Kidney capillary endothelial cell (primary cell): ENCODE data around the gene ADAMTS7.
"Not testable (repeated sequence)": the region's sequence is repeated elsewhere in the genome, so short reads cannot be mapped to it uniquely, and the experiment has no call there.

Source experiments
- DNase-seq: peaks from one replicate; pipeline ENCODE4 v3.0.0-alpha.2; 2018; ENCODE audit warnings: low spot score

ADAMTS7 gene

GRCh38 chr15:78753751-78754535 is 57.3 kb downstream of the ADAMTS7 start:
- DNase-seq: not testable (repeated sequence)

- DNase-seq: not testable (repeated sequence)
These were observed 58.0 kb downstream of the ADAMTS7 start for GRCh38 chr15:78753359-78753659.

- DNase-seq: no peak
These were observed 58.5 kb downstream of the ADAMTS7 start for GRCh38 chr15:78752492-78753358.

GRCh38 chr15:78751602-78751979 is 59.7 kb downstream of the ADAMTS7 start:
- no peak for DNase-seq

- DNase-seq: peak; percentile 86
These were observed 60.2 kb downstream of the ADAMTS7 start for GRCh38 chr15:78750974-78751601.

- no peak for DNase-seq
These were observed 60.7 kb downstream of the ADAMTS7 start for GRCh38 chr15:78750566-78750965.

GRCh38 chr15:78749831-78750230 is 61.4 kb downstream of the ADAMTS7 start:
- DNase-seq: no peak

- not testable (repeated sequence) for DNase-seq
These were observed 63.4 kb downstream of the ADAMTS7 start for GRCh38 chr15:78747877-78748276.

- DNase-seq: not testable (repeated sequence)
These were observed 69.6 kb downstream of the ADAMTS7 start for GRCh38 chr15:78741674-78742073.

GRCh38 chr15:78740904-78741274 is 70.4 kb downstream of the ADAMTS7 start:
- no peak for DNase-seq

GRCh38 chr15:78739996-78740903 is 71.0 kb downstream of the ADAMTS7 start:
- DNase-seq: no peak

- no peak for DNase-seq
These were observed 72.1 kb downstream of the ADAMTS7 start for GRCh38 chr15:78739206-78739605.

- not testable (repeated sequence) for DNase-seq
These were observed 73.2 kb downstream of the ADAMTS7 start for GRCh38 chr15:78737931-78738558.

- DNase-seq: no peak
These were observed 74.0 kb downstream of the ADAMTS7 start for GRCh38 chr15:78737187-78737820.

- DNase-seq: not testable (repeated sequence)
These were observed 75.0 kb downstream of the ADAMTS7 start for GRCh38 chr15:78736286-78736685.

GRCh38 chr15:78734451-78735064 is 76.7 kb downstream of the ADAMTS7 start:
- no peak for DNase-seq

- no peak for DNase-seq
These were observed 78.6 kb downstream of the ADAMTS7 start for GRCh38 chr15:78732634-78733033.

GRCh38 chr15:78730955-78731354 is 80.3 kb downstream of the ADAMTS7 start:
- no peak for DNase-seq

GRCh38 chr15:78728427-78728826 is 82.8 kb downstream of the ADAMTS7 start:
- DNase-seq: not testable (repeated sequence)

GRCh38 chr15:78727561-78727960 is 83.7 kb downstream of the ADAMTS7 start:
- DNase-seq: no peak
